Stimulated activated CD8-positive, alpha-beta memory T cell treated with anti-CD3 and anti-CD28 coated beads, Interleukin-12 subunit alpha, Interleukin-12 subunit beta, amount 100 ng/mL, for 1 hour (primary cell): ENCODE data around the gene AFTPH.

Experiments used
- DNase-seq: peaks from one replicate; pipeline ENCODE4 v3.0.0-alpha.2; 2020; ENCODE audit warnings: low read depth

Gene AFTPH

DNA sequence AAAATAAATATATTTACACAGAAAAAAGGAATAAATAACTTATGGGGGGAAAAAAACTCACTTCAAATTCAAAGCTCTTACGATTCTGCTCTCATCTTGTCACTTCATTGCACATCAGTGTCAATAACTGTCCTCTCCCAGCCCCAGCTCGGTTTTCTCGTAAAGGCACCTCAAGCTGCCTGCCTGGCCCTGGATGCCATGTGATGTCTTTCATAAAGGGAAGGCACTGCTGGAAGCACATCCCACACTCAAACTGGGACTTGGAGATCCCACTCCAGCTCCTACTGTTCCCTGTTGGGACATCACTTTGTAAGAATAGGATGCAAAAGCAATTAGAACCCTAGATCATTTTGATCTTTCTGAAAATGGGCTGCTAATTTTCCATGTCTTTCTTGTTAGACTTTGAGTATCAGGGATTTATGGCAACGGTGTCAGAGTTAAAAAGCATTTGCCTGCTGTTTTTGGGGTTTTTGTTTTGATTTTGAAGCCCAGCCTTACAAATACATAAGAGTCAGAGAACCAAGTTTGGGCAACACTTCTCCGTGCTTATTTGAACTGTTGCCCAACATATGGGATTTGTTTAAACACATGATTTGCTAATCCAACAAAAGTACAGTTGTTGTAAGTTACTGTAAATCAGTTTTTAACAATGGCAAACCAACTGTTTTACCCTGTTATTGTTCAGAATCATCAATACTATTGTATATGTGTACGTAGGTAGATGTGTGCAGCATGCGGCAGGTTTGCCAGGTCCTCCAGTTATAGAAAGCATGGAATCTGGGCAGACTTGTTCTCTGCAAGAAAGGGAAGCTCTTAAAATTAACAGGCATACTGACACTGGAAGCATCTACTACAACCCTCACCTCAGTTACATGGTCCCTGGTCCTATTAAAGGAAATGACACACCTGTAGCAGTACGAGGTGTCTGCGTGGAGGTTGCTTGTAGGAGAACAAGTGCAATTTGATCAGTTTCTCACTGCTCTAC lies 109.0 kb downstream of the AFTPH start:
- no peak for DNase-seq

DNA sequence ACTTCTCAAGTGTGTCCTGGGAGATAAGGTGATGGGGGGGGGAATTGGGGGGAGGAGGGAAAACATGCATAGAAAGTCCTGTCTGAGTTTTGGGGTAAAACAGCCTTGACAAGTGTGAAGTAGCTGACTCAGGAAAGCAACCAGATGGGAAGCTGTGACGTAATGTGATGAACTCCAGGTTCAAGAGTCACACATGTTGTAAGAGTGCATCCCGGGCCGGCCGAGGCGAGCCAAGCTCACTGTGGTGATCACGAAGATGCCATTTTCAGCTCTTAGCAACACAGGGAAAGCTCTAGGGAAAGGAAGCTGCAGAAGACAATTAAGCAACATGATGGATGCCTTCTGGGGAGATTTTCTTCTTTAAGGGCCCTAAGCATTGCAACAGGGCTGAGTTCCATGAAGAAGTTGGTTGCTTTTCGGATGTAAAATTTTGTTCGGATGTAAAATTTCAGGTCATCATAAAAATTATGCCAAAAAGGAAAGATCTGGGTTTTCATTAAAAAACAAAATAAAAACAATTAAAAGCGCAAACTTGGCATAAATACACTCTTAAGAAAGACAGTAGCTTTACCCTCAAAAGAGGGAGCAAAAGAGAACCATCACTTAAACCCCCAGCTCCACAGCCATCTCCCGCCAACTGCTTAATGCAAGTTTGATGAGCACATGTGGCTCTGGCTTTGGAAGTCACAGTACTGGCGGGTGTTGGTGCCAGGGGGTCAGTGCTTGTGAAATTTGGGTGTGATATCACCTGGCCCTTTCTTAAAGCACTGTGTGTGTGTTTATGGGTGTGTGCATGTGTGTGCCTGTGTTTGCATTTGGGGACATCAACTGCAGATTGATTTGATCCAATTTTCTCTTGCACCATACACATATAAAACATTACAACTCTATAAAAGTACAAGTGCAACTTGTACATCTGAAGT lies 110.5 kb downstream of the AFTPH start:
- DNase-seq = no peak

DNA sequence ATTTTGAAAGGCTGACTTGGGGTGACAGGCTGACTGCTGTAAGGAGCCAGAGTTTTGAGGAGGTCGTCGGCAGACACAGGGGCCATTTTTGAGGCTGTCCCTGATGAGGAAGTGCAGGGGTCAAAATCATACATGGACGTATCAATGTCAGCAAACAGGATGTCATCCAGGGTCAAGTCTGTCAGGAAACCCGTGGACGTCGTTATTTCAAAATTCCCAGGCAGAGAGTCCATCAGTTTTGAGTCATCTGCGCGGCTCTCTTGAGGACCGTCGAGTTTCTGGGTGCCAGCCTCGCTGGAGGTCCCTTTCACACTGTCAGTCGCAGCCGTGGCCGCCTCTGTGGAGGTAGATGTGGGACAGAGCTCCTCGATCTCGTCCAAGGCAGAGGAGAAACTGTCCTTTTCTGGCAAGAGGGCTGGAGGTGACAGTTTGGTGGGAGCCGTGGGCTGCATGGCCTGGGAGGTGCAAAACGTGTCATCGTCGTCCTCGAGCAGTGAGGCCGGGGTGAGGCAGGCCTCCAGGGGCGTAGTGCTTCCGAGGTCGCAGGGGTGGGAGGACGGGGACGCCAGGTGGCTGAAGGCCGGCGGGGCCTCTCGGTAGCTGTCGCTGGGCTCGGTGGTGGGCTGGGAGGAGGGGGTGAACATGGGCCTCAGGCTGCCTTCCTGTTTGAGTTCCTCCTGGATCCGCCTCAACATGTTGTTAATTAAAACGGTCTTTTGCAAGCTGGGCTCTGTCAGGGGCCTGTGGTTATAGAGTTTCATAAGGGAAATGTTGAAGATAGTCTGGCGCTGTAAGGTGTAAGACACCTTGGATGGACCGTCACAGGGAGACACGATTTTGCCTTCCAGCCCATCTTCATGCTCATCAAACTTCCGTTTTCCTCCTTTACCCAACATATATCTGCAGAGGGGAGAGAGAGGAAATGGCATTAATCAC lies 112.1 kb downstream of the AFTPH start:
- no peak for DNase-seq

DNA sequence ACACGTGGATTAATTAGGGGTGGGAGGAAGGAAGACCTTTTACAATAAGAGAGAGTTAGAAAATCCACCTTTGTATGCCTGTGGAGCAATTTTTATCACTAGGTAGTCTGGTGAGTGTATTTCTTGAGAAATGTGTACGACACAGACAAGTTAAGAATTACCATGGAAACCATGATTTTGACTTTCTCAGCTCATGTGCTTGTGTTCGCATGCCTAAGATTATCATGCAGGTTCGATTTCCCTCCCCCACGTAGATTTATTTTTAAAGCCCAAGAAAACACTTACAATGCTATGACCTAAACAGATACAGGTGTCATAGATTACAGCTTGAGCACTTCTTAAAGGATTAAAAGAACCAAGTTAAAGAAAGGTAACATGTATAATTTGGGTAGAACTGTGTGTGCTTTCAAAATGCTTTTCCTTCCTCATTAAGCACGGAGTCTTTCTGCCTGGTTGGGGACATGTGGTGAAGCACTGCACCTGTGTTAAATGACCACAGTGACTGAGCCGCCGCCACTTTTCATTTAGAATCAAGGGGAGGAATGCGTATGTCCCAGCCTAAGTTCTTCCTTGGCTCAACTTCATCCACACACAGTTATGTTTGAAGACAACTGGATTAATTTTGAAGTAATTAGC lies 113.0 kb downstream of the AFTPH start:
- no peak for DNase-seq

DNA sequence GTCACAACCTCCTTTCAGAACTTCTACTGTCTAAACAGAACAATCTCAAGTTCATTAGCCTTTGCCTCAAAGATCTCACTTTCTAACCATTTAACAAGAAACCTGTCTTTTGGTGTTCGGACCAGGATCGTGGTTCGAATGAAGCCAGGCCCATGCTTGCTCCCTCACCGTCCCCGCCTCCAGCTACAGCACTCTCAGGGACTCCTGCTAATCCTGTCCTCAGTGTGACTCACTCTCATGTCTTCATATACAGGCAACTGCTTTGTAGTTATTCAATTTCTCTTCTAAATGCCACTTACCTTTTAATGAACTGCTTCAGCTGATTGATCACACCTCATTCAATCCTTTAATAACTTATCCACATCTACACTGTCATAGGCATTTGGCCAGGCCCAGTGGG lies 113.8 kb downstream of the AFTPH start:
- no peak for DNase-seq

DNA sequence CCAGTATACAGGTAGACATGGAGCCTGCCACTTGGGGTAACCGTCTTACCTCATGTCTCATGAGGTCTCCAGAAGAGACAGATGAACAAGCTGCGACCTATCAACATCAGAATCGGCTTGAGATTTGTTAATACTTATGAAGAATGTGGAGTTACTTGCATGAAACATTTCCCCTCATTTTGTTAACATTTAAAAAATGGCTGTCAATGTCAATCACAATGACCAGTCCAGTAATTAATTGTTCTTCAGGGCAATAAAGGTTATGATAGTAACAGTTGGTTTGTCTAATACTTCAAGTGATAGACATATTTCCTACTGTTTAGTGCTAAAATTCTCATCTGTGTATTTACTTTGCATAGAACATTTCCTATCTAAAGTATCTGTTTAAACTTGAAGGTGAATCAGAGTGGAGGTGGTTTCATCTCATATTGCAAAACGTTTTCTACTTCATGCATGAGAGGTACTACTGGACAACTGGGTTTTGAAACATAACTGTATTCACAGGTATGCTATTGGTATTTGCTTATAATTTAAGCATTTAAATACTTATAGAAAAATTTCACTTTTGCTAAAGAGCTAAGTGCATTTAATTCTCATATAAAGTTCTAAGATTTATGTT lies 114.5 kb downstream of the AFTPH start:
- no peak for DNase-seq

DNA sequence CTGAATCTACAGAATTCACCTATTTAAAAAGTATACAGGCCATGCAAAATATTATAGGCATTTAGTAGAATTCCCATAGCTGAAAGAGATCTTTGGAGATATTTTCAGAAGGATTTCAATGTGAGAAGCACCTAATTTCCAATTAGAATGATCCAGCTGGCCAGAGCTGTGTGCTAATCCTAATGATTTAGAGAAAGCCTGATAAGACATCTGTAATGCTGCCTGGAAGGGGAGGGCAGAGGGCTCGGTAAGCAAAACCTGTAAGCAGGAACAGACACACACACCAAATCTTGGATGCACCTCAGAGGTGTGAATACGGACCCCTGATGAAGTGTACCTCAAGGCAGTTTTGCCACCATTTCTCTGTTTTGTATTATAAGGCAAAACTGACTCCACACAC lies 115.6 kb downstream of the AFTPH start:
- no peak for DNase-seq

DNA sequence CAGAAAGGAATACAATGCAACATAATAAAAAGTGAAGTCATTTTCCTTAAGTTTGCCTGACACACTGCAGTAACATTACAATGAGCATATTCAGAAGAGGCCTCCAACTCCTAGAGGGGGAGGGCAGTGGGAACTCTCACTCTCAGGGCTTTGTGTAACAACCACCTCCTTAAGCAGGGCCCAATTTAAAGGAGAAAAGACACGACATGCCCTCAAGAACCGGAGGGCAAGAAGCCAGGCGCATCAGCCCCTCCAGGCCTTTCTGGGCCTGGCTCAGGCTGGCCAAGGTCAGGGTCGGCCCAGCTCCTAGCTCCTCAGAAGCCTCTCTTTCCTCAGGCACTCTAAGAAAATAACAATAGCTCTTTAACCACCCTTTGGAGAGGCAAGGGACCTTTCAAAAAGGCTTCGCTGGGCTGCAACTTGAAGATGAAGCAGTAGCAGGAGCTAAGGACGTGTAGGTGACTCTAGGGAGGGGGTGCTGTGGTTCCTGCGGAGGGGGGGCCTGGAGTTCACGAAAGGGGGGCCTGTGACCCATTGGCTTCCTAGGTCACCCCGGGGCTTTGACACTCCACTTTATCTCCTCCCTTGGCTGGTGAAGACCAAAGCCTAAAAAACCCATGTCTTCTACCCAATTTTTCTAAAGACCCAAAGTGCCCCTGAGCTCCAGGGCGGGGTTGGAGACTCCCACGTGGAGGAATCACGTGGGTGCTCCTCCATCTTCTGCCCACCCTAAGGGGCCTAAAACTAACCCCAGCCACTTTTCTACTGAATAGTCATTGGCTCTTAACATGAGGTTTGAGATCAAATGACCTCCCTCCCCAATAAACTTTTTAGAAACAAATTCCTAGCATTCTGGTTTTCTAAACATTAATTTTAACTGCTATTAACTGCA lies 116.3 kb downstream of the AFTPH start:
- no peak for DNase-seq

DNA sequence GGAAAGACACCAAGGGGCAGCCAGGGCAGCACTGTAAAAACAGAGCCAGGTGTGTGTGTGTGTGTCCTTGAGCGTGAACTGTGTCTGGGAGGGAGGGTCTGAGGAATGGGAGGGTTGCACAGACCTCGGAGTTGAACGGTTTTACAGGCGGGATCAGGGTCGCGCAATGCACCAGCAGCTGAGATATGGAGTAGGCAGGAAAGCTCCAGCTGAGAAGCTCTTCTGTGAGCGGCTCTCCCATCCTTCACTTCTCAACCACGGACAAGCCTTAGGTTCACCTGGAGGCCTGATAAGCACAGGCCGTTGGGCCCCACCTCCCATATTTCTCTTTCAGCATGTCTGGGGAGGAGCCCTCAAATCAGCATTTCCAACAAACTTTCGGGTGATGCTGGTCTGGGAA lies 117.5 kb downstream of the AFTPH start:
- DNase-seq = no peak
